GM23338 (cell line): ENCODE results near the gene SSTR5. TPM values are rescaled to one million over a fixed set of nuclear protein-coding genes. Genes with fewer than 3 reads are reported as not detected.

Experiments
- ATAC-seq: fragments of 200-7000 bp; cut with Tn5 transposase; 3 replicates; pipeline ENCODE4 v1.9.1; 2020
- DNase-seq: peaks from one replicate; pipeline ENCODE4 v3.0.0-alpha.2; 2015; ENCODE audit warnings: low spot score
- H2AFZ ChIP-seq: fragments of 200-600 bp; sonication (generic); 2 replicates; pipeline ENCODE4 v1.8.0; 2016; ENCODE audit warnings: antibody characterized with exemption, mild to moderate bottlenecking, moderate library complexity
- H3F3A ChIP-seq: fragments of 200-600 bp; sonication (generic); replicated peaks from 2 replicates; pipeline ENCODE4 v1.8.0; 2017; ENCODE audit warnings: antibody characterized with exemption, mixed run types, low read depth
- H3K27ac ChIP-seq: fragments of 200-600 bp; sonication (generic); 2 replicates; pipeline ENCODE4 v1.6.1; 2016; ENCODE audit warnings: low read depth
- H3K27me3 ChIP-seq: fragments of 200-600 bp; sonication (generic); 2 replicates; pipeline ENCODE4 v1.8.0; 2016; ENCODE audit warnings: mild to moderate bottlenecking, mixed run types, moderate library complexity; ENCODE audit not compliant: insufficient read depth
- H3K36me3 ChIP-seq: fragments of 200-600 bp; sonication (generic); 2 replicates; pipeline ENCODE4 v1.8.0; 2016; ENCODE audit warnings: mild to moderate bottlenecking; ENCODE audit not compliant: insufficient read depth
- H3K4me1 ChIP-seq: fragments of 200-600 bp; sonication (generic); 2 replicates; pipeline ENCODE4 v1.8.0; 2016; ENCODE audit warnings: mild to moderate bottlenecking, moderate library complexity; ENCODE audit not compliant: insufficient read depth
- H3K4me2 ChIP-seq: fragments of 200-600 bp; sonication (generic); 2 replicates; pipeline ENCODE4 v1.7.1; 2017; ENCODE audit warnings: mixed run types
- H3K4me3 ChIP-seq: fragments of 200-600 bp; sonication (generic); 2 replicates; pipeline ENCODE4 v1.6.1; 2016; ENCODE audit warnings: mixed run types
- H3K79me2 ChIP-seq: fragments of 200-600 bp; sonication (generic); replicated peaks from 2 replicates; pipeline ENCODE4 v1.8.0; 2017; ENCODE audit warnings: mild to moderate bottlenecking; ENCODE audit not compliant: insufficient read depth
- H3K9me2 ChIP-seq: fragments of 200-600 bp; sonication (generic); 2 replicates; pipeline ENCODE4 v1.8.0; 2017; ENCODE audit not compliant: insufficient read depth
- H4K20me1 ChIP-seq: fragments of 200-600 bp; sonication (generic); replicated peaks from 2 replicates; pipeline ENCODE4 v1.8.0; 2017; ENCODE audit warnings: mild to moderate bottlenecking; ENCODE audit not compliant: insufficient read depth
- H3K27ac Mint-ChIP-seq: 2 replicates; pipeline ENCODE4 v1.8.0; 2020; ENCODE audit warnings: inconsistent platforms, mild to moderate bottlenecking, moderate library complexity, mixed read lengths
- H3K27me3 Mint-ChIP-seq: 3 replicates; pipeline ENCODE4 v1.8.0; 2022; ENCODE audit warnings: low read depth, mild to moderate bottlenecking, moderate library complexity, mixed read lengths, inconsistent platforms; ENCODE audit not compliant: insufficient read depth, poor library complexity
- H3K36me3 Mint-ChIP-seq: 3 replicates; pipeline ENCODE4 v1.8.0; 2021; ENCODE audit warnings: low read depth, mild to moderate bottlenecking, inconsistent platforms, moderate library complexity, mixed read lengths
- H3K4me1 Mint-ChIP-seq: 3 replicates; pipeline ENCODE4 v1.8.0; 2020; ENCODE audit warnings: mild to moderate bottlenecking, inconsistent platforms, mixed read lengths
- H3K4me3 Mint-ChIP-seq: 3 replicates; pipeline ENCODE4 v1.8.0; 2021; ENCODE audit warnings: moderate library complexity, mild to moderate bottlenecking, inconsistent platforms, mixed read lengths
- H3K9me3 Mint-ChIP-seq: 3 replicates; pipeline ENCODE4 v1.8.0; 2020; ENCODE audit warnings: moderate library complexity, mild to moderate bottlenecking, inconsistent platforms, mixed read lengths
- CREB1 ChIP-seq: fragments of 250-450 bp; sonication (Bioruptor Pico); IDR thresholded peaks from 2 replicates; pipeline ENCODE4 v1.5.0; 2020; ENCODE audit warnings: low read depth, mild to moderate bottlenecking, moderate library complexity
- CTCF ChIP-seq, 2 experiments: fragments of 200-600 bp in 1 of 2; sonication (generic) in 1 of 2; conservative IDR thresholded peaks; 2 replicates each; pipeline versions ENCODE4 v1.5.1 to v1.6.1; 2016 to 2017; ENCODE audit warnings: antibody characterized with exemption in 2 of 2, low read depth in 2 of 2, mild to moderate bottlenecking in 2 of 2, moderate library complexity in 1 of 2
- ETS1 ChIP-seq: IDR thresholded peaks from 2 replicates; pipeline ENCODE4 v1.6.1; 2016; ENCODE audit warnings: antibody characterized with exemption
- EZH2 ChIP-seq: fragments of 200-600 bp; sonication (generic); IDR thresholded peaks from one replicate; pipeline ENCODE4 v1.8.0; 2017; ENCODE audit warnings: antibody characterized with exemption, mild to moderate bottlenecking, low read depth; ENCODE audit not compliant: unreplicated experiment
- EZH2phosphoT487 ChIP-seq: fragments of 200-600 bp; sonication (generic); IDR thresholded peaks from one replicate; pipeline ENCODE4 v1.8.1; 2018; ENCODE audit warnings: antibody characterized with exemption; ENCODE audit not compliant: unreplicated experiment
- JUNB ChIP-seq: IDR thresholded peaks from one replicate; pipeline ENCODE4 v1.6.1; 2016; ENCODE audit warnings: antibody characterized with exemption; ENCODE audit not compliant: unreplicated experiment
- NANOG ChIP-seq: IDR thresholded peaks from 2 replicates; pipeline ENCODE4 v1.6.1; 2016; ENCODE audit warnings: antibody characterized with exemption, borderline replicate concordance
- POLR2AphosphoS5 ChIP-seq: IDR thresholded peaks from 2 replicates; pipeline ENCODE4 v1.6.1; 2016; ENCODE audit warnings: antibody characterized with exemption, low read depth
- REST ChIP-seq: IDR thresholded peaks from one replicate; pipeline ENCODE4 v1.6.1; 2018; ENCODE audit warnings: antibody characterized with exemption; ENCODE audit not compliant: unreplicated experiment
- STAT1 ChIP-seq: IDR thresholded peaks from one replicate; pipeline ENCODE4 v1.6.1; 2016; ENCODE audit warnings: antibody characterized with exemption; ENCODE audit not compliant: unreplicated experiment
- ZNF114 ChIP-seq: fragments of 250-450 bp; sonication (Bioruptor Pico); IDR thresholded peaks from 2 replicates; pipeline ENCODE4 v1.5.0; 2020; ENCODE audit warnings: mild to moderate bottlenecking, moderate library complexity
- ZNF331 ChIP-seq: fragments of 250-450 bp; sonication (Bioruptor Pico); IDR thresholded peaks from 2 replicates; pipeline ENCODE4 v1.5.0; 2020; ENCODE audit warnings: low read depth, mild to moderate bottlenecking, moderate library complexity
- ZNF462 ChIP-seq: fragments of 250-450 bp; sonication (Bioruptor Pico); IDR thresholded peaks from 2 replicates; pipeline ENCODE4 v1.5.0; 2020; ENCODE audit warnings: mild to moderate bottlenecking, moderate library complexity
- polyA plus RNA-seq: library from polyadenylated mRNA; unstranded; fragments of >200 nt; fragmentation: Nextera tagmentation; extraction: Ambion mirVana; gene quantifications from 2 replicates; pipeline ENCODE4 v1.2.1, GENCODE V29; 2016
- total RNA-seq: library from RNA; depleted of rRNA; stranded (reverse); fragments of >200 nt; shearing (Covaris generic); gene quantifications from 2 replicates; pipeline ENCODE4 v1.2.3, GENCODE V29; 2014

Gene SSTR5
- total and polyA plus RNA-seq, 2 experiments from 2014 or later = 0.60 to 1.0 TPM

- no peaks in the 10 kb centered on the region for H3K36me3 ChIP-seq
- peaks cover 3% of the 10 kb centered on the region for H3K27me3 Mint-ChIP-seq
- H3F3A ChIP-seq = no peaks in the 10 kb centered on the region
- ATAC-seq = no peak
- no peaks in the 10 kb centered on the region; the same call in 2 of the 3 replicates for H3K4me1 Mint-ChIP-seq
- H3K27me3 ChIP-seq = no peaks in the 10 kb centered on the region
- H3K4me2 ChIP-seq = no peak overlapping the region
- DNase-seq = no peak
- H3K27ac Mint-ChIP-seq = no peak overlapping the region
- TF ChIP-seq NANOG (no peak), ETS1 (no peak), CTCF (conservative IDR thresholded peaks at IDR 0.05; ENCODE audit: low read depth in 2 of 2) (no peak), ZNF331 (CRISPR knock-in tag) (no peak), EZH2 (no peak), POLR2AphosphoS5 (no peak), ZNF462 (CRISPR knock-in tag) (no peak), REST (no peak), CREB1 (no peak), STAT1 (no peak), ZNF114 (no peak), EZH2phosphoT487 (no peak), JUNB (no peak)
- no peak overlapping the region for H2AFZ ChIP-seq
- H3K9me2 ChIP-seq = no peaks in the 10 kb centered on the region
- H3K79me2 ChIP-seq = no peaks in the 10 kb centered on the region
- no peak overlapping the region for H3K27ac ChIP-seq
- no peak overlapping the region; the same call in 2 of the 3 replicates for H3K4me3 Mint-ChIP-seq
- peaks cover 8% of the 10 kb centered on the region for H3K9me3 Mint-ChIP-seq
- H4K20me1 ChIP-seq = no peaks in the 10 kb centered on the region
- no peak overlapping the region for H3K4me3 ChIP-seq
- H3K4me1 ChIP-seq = no peaks in the 10 kb centered on the region
- peaks cover 3% of the 10 kb centered on the region; the same call in 1 of the 3 replicates for H3K36me3 Mint-ChIP-seq
Measured at GRCh38 chr16:1063728-1064127, 8.8 kb upstream of the SSTR5 start.
